WTC11 (cell line): ENCODE data around the gene RPL41. TPM values are rescaled to one million over a fixed set of nuclear protein-coding genes. Genes with fewer than 3 reads are reported as not detected.

Experiments used
- ATAC-seq: fragments of 200-7000 bp; cut with Tn5 transposase; 2 replicates; pipeline ENCODE4 v1.10.0; 2021; ENCODE audit warnings: mild to moderate bottlenecking, moderate library complexity
- CTCF ChIA-PET: fragments of 300-600 bp; sonication (Branson Sonifier 250); formaldehyde crosslinking; loops from one replicate; lab custom pipeline; 2021; ENCODE audit warnings: antibody characterized with exemption; lab: Charles Lee
- POLR2A ChIA-PET: fragments of 350-600 bp; sonication (Branson Sonifier 250); formaldehyde crosslinking; loops from one replicate; lab custom pipeline; 2021; ENCODE audit warnings: antibody characterized with exemption; lab: Charles Lee
- DNase-seq: peaks from one replicate; pipeline ENCODE4 v3.0.0; 2021; ENCODE audit warnings: low spot score
- H3K27ac Mint-ChIP-seq: 2 replicates; pipeline ENCODE4 v1.8.0; 2021; ENCODE audit warnings: mixed read lengths
- H3K27me3 Mint-ChIP-seq: 2 replicates; pipeline ENCODE4 v1.8.0; 2021; ENCODE audit warnings: low read depth, mild to moderate bottlenecking, moderate library complexity, mixed read lengths
- H3K36me3 Mint-ChIP-seq: 2 replicates; pipeline ENCODE4 v1.8.0; 2021; ENCODE audit warnings: mixed read lengths
- H3K4me1 Mint-ChIP-seq: 2 replicates; pipeline ENCODE4 v1.8.0; 2022; ENCODE audit warnings: mixed read lengths
- H3K4me3 Mint-ChIP-seq: 2 replicates; pipeline ENCODE4 v1.8.0; 2021; ENCODE audit warnings: mild to moderate bottlenecking, moderate library complexity, mixed read lengths
- H3K9me3 Mint-ChIP-seq: 2 replicates; pipeline ENCODE4 v1.8.0; 2021; ENCODE audit warnings: mixed read lengths
- CREM ChIP-seq: sonication (generic); formaldehyde crosslinking; IDR thresholded peaks from 2 replicates; pipeline ENCODE4 v1.8.1; 2022; ENCODE audit warnings: mild to moderate bottlenecking, missing genetic modification reagents, moderate library complexity
- EMX1 ChIP-seq: fragments of 250-450 bp; sonication (Bioruptor Pico); IDR thresholded peaks from 2 replicates; pipeline ENCODE4 v1.8.0; 2021; ENCODE audit warnings: mild to moderate bottlenecking
- FOXP1 ChIP-seq: sonication (generic); formaldehyde crosslinking; IDR thresholded peaks from 2 replicates; pipeline ENCODE4 v1.8.0; 2022; ENCODE audit warnings: missing genetic modification reagents, mild to moderate bottlenecking, moderate library complexity, borderline replicate concordance
- GRHL2 ChIP-seq: fragments of 250-450 bp; sonication (Bioruptor Pico); IDR thresholded peaks from 2 replicates; pipeline ENCODE4 v1.8.0; 2022; ENCODE audit warnings: mild to moderate bottlenecking, moderate library complexity; ENCODE audit not compliant: insufficient replicate concordance, severe bottlenecking
- GTF2I ChIP-seq: fragments of 250-450 bp; sonication (Bioruptor Pico); conservative IDR thresholded peaks from 2 replicates; pipeline ENCODE4 v1.4.0; 2021; ENCODE audit warnings: mild to moderate bottlenecking
- MXD4 ChIP-seq: fragments of 250-450 bp; sonication (Bioruptor Pico); IDR thresholded peaks from 2 replicates; pipeline ENCODE4 v1.8.0; 2021; ENCODE audit warnings: mild to moderate bottlenecking, moderate library complexity, borderline replicate concordance
- NR1H2 ChIP-seq: sonication (generic); formaldehyde crosslinking; IDR thresholded peaks from 2 replicates; pipeline ENCODE4 v1.9.0; 2021; ENCODE audit warnings: mild to moderate bottlenecking, moderate library complexity, missing genetic modification reagents
- OVOL2 ChIP-seq: fragments of 250-450 bp; sonication (Bioruptor Pico); IDR thresholded peaks from 2 replicates; pipeline ENCODE4 v1.9.0; 2021; ENCODE audit warnings: mild to moderate bottlenecking, borderline replicate concordance
- SMAD3 ChIP-seq: sonication (generic); formaldehyde crosslinking; IDR thresholded peaks from 2 replicates; pipeline ENCODE4 v1.8.0; 2022; ENCODE audit warnings: missing genetic modification reagents, mild to moderate bottlenecking, borderline replicate concordance
- SMAD4 ChIP-seq: sonication (generic); formaldehyde crosslinking; IDR thresholded peaks from 2 replicates; pipeline ENCODE4 v1.8.0; 2022; ENCODE audit warnings: mild to moderate bottlenecking, missing genetic modification reagents
- ZNF232 ChIP-seq: sonication (generic); formaldehyde crosslinking; IDR thresholded peaks from 2 replicates; pipeline ENCODE4 v1.8.0; 2022; ENCODE audit warnings: mild to moderate bottlenecking, missing genetic modification reagents
- ZNF396 ChIP-seq: fragments of 250-450 bp; sonication (Bioruptor Pico); IDR thresholded peaks from 2 replicates; pipeline ENCODE4 v1.8.0; 2021; ENCODE audit warnings: mild to moderate bottlenecking, moderate library complexity, borderline replicate concordance
- total RNA-seq: library from RNA; stranded (reverse); gene quantifications from 3 replicates; pipeline ENCODE4 v1.2.3, GENCODE V29; 2021
- TF ChIP-seq, protein P1 (sequence below): sonication (generic); formaldehyde crosslinking; IDR thresholded peaks from 2 replicates; pipeline ENCODE4 v1.8.0; 2022; ENCODE audit warnings: missing genetic modification reagents
- TF ChIP-seq, protein P2 (sequence below): fragments of 200-600 bp; IDR thresholded peaks from 2 replicates; pipeline ENCODE4 v1.8.0; 2022; ENCODE audit warnings: antibody characterized with exemption
- TF ChIP-seq, protein P3 (sequence below): sonication (generic); formaldehyde crosslinking; IDR thresholded peaks from 2 replicates; pipeline ENCODE4 v1.8.1; 2022; ENCODE audit warnings: missing genetic modification reagents, borderline replicate concordance
- TF ChIP-seq, protein P4 (sequence below): fragments of 250-450 bp; sonication (Bioruptor Pico); conservative IDR thresholded peaks from 2 replicates; pipeline ENCODE4 v1.9.0; 2021; ENCODE audit warnings: mild to moderate bottlenecking
- TF ChIP-seq, protein P5 (sequence below): sonication (generic); formaldehyde crosslinking; IDR thresholded peaks from 2 replicates; pipeline ENCODE4 v1.8.1; 2023; ENCODE audit warnings: mild to moderate bottlenecking, missing genetic modification reagents, moderate library complexity

The RPL41 gene
- total RNA-seq, 1 experiment from 2014 or later = 4,004 TPM

DNA sequence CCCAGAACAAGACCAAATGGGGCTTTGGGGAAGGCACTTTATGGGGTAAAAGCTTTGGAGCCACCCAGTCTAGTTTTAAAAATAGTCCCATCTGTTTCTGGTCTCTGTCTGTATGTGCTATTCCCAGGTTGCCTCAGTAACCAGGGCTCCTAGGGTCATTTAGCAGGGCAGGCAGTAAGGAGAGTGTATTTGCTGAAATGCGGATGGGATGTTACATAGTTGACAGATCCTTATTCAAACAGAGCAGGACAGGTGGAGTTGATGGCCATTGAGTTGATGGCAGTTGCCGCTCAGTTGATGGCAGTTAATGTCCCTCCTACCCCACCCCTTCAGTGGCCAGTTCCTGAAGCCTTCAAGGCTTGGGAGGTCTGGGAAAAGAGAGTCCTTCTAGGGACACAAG is 6.2 kb downstream of the RPL41 start:
- H3K27me3 Mint-ChIP-seq = no peaks in the 10 kb centered on the region
- CTCF ChIA-PET = no interaction called here
- H3K9me3 Mint-ChIP-seq = no peaks in the 10 kb centered on the region
- no peak overlapping the region for H3K4me3 Mint-ChIP-seq
- POLR2A ChIA-PET = no interaction called here
- no peak for ATAC-seq
- no peak overlapping the region for H3K27ac Mint-ChIP-seq
- DNase-seq = no peak
- no peak for TF ChIP-seq SMAD4 (CRISPR knock-in tag)
- TF ChIP-seq SMAD3 (CRISPR knock-in tag) = no peak
- no peak for TF ChIP-seq NR1H2 (CRISPR knock-in tag)
- TF ChIP-seq MXD4 = no peak
- TF ChIP-seq, protein P1, sequence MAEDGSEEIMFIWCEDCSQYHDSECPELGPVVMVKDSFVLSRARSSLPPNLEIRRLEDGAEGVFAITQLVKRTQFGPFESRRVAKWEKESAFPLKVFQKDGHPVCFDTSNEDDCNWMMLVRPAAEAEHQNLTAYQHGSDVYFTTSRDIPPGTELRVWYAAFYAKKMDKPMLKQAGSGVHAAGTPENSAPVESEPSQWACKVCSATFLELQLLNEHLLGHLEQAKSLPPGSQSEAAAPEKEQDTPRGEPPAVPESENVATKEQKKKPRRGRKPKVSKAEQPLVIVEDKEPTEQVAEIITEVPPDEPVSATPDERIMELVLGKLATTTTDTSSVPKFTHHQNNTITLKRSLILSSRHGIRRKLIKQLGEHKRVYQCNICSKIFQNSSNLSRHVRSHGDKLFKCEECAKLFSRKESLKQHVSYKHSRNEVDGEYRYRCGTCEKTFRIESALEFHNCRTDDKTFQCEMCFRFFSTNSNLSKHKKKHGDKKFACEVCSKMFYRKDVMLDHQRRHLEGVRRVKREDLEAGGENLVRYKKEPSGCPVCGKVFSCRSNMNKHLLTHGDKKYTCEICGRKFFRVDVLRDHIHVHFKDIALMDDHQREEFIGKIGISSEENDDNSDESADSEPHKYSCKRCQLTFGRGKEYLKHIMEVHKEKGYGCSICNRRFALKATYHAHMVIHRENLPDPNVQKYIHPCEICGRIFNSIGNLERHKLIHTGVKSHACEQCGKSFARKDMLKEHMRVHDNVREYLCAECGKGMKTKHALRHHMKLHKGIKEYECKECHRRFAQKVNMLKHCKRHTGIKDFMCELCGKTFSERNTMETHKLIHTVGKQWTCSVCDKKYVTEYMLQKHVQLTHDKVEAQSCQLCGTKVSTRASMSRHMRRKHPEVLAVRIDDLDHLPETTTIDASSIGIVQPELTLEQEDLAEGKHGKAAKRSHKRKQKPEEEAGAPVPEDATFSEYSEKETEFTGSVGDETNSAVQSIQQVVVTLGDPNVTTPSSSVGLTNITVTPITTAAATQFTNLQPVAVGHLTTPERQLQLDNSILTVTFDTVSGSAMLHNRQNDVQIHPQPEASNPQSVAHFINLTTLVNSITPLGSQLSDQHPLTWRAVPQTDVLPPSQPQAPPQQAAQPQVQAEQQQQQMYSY (CRISPR knock-in tag) = no peak
- no peak for TF ChIP-seq ZNF232 (CRISPR knock-in tag)
- TF ChIP-seq GRHL2 (CRISPR knock-in tag) = no peak
- H3K36me3 Mint-ChIP-seq = peaks cover 18% of the 10 kb centered on the region
- peaks cover 35% of the 10 kb centered on the region for H3K4me1 Mint-ChIP-seq

DNA sequence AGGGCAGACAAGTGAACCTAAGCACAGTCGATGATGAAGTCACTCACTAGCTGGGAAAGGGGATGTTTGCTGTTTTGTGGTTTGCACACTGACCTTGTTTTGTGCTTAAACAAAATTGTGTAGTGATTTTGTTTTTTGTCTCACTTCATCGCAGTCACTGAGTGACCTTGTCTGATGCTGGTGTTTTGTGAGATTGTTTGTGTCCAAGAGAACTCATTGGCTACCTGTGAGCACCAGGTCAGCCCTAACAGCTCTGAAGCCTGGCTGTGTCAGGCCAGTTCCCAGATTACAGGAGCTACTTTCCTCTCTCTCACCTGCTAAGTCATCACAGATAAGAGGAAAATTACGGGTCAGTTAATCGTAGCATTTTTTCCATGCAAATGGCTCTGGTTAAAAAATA is 7.7 kb downstream of the RPL41 start:
- Mint-ChIP-seq H3K36me3 (peaks cover 15% of the 10 kb centered on the region), H3K27me3 (no peaks in the 10 kb centered on the region; the same call in 1 of the 2 replicates), H3K4me1 (peaks cover 25% of the 10 kb centered on the region), H3K27ac (peak overlapping the region; percentile 4), H3K4me3 (no peak overlapping the region), H3K9me3 (no peaks in the 10 kb centered on the region)
- ChIA-PET POLR2A (no interaction called here), CTCF (interaction anchor here (1.1 to 1.4 kb wide), 4 partner anchors 27 to 142 kb away, joined by 3 to 7 read pairs (median 4); partner anchors contain the start of genes COQ10A, MYL6B and SMARCC2)
- ATAC-seq (no peak), DNase-seq (no peak)
- TF ChIP-seq, protein P2, sequence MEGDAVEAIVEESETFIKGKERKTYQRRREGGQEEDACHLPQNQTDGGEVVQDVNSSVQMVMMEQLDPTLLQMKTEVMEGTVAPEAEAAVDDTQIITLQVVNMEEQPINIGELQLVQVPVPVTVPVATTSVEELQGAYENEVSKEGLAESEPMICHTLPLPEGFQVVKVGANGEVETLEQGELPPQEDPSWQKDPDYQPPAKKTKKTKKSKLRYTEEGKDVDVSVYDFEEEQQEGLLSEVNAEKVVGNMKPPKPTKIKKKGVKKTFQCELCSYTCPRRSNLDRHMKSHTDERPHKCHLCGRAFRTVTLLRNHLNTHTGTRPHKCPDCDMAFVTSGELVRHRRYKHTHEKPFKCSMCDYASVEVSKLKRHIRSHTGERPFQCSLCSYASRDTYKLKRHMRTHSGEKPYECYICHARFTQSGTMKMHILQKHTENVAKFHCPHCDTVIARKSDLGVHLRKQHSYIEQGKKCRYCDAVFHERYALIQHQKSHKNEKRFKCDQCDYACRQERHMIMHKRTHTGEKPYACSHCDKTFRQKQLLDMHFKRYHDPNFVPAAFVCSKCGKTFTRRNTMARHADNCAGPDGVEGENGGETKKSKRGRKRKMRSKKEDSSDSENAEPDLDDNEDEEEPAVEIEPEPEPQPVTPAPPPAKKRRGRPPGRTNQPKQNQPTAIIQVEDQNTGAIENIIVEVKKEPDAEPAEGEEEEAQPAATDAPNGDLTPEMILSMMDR = no peak
- TF ChIP-seq FOXP1 (CRISPR knock-in tag) = no peak

DNA sequence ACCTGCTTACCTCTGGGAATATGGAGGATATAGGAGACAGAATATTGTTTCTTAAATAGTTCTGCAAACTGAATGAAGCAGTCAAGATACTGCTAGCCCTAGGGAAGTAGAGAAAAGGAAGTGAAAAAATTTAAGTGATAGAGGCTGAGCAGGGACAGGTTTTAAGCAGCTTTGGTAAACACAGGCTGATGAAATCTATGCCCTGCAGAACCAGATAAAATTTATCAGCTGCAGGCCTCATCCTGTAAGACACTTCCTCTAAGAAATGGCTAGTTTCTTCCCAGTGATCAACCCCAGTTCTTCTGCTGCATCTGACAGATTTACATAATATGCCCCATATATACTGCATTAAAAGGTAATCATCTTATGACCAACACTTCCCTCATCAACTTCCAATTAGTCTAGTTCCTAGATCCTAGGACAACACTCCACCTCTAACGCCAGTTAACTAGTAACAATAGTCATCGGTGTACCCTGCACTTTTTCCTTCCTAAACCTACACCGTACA is 10.4 kb downstream of the RPL41 start:
- no peak for ATAC-seq
- Mint-ChIP-seq H3K4me3 (peak overlapping the region; percentile 98), H3K36me3 (peaks cover 22% of the 10 kb centered on the region), H3K4me1 (peaks cover 30% of the 10 kb centered on the region), H3K27me3 (no peaks in the 10 kb centered on the region; the same call in 1 of the 2 replicates)
- TF ChIP-seq OVOL2 (CRISPR knock-in tag) = no peak
- 0 out of 2 replicates have a peak, but pooled peaks have one; percentile 7 for TF ChIP-seq EMX1 (CRISPR knock-in tag)
- TF ChIP-seq, all 79 proteins: peak for 1
- H3K9me3 Mint-ChIP-seq = no peaks in the 10 kb centered on the region
- CTCF ChIA-PET = interaction anchor here (0.5 to 4.2 kb wide), 19 partner anchors 9 to 557 kb away, joined by 3 to 22 read pairs (median 3); partner anchors contain the start of genes COQ10A, MYL6, MYL6B and ORMDL2
- POLR2A ChIA-PET = interaction anchor here (0.6 to 5.3 kb wide), 8 partner anchors 9 to 532 kb away, joined by 3 to 104 read pairs (median 4); partner anchors contain the start of genes MYL6, PA2G4, SMARCC2 and ZC3H10
- H3K27ac Mint-ChIP-seq = peak overlapping the region; percentile 99
- no peak for DNase-seq

DNA sequence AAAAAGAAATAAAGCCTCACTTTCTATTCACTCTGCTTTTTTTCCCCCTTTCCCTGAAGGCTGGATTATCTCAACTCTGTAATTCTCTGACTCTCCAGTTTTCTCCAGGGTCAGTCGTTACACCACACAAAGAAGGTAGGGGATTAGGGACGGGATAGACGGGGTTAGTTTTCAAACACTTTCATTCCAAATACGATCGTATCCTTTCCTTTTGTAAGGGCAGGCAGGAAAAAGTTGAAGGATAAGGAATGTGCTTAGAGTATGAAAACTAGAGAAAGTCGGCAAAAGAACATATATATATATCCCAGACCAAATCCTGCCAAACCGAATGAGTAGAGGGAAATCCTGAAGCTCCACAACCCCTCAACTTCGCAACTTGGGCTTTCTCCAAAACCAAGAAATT is 11.1 kb downstream of the RPL41 start:
- H3K27ac Mint-ChIP-seq = peak overlapping the region; percentile 99
- CTCF ChIA-PET = interaction anchor here (0.6 to 4.2 kb wide), 27 partner anchors 8 to 1044 kb away, joined by 3 to 61 read pairs (median 5); partner anchors contain the start of genes ANKRD52, COQ10A, MYL6 and MYL6B
- DNase-seq (no peak), ATAC-seq (no peak)
- H3K4me3 Mint-ChIP-seq = peak overlapping the region; percentile 98
- H3K9me3 Mint-ChIP-seq = no peaks in the 10 kb centered on the region
- H3K27me3 Mint-ChIP-seq = no peaks in the 10 kb centered on the region; the same call in 1 of the 2 replicates
- POLR2A ChIA-PET = interaction anchor here (0.6 to 5.3 kb wide), 16 partner anchors 9 to 509 kb away, joined by 3 to 104 read pairs (median 6); partner anchors contain the start of genes CNPY2, MYL6, PA2G4 and RNF41
- H3K4me1 Mint-ChIP-seq = peaks cover 30% of the 10 kb centered on the region
- H3K36me3 Mint-ChIP-seq = peaks cover 27% of the 10 kb centered on the region
- TF ChIP-seq, protein P3, sequence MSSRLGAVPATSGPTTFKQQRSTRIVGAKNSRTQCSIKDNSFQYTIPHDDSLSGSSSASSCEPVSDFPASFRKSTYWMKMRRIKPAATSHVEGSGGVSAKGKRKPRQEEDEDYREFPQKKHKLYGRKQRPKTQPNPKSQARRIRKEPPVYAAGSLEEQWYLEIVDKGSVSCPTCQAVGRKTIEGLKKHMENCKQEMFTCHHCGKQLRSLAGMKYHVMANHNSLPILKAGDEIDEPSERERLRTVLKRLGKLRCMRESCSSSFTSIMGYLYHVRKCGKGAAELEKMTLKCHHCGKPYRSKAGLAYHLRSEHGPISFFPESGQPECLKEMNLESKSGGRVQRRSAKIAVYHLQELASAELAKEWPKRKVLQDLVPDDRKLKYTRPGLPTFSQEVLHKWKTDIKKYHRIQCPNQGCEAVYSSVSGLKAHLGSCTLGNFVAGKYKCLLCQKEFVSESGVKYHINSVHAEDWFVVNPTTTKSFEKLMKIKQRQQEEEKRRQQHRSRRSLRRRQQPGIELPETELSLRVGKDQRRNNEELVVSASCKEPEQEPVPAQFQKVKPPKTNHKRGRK (CRISPR knock-in tag) = no peak
- TF ChIP-seq, protein P4, sequence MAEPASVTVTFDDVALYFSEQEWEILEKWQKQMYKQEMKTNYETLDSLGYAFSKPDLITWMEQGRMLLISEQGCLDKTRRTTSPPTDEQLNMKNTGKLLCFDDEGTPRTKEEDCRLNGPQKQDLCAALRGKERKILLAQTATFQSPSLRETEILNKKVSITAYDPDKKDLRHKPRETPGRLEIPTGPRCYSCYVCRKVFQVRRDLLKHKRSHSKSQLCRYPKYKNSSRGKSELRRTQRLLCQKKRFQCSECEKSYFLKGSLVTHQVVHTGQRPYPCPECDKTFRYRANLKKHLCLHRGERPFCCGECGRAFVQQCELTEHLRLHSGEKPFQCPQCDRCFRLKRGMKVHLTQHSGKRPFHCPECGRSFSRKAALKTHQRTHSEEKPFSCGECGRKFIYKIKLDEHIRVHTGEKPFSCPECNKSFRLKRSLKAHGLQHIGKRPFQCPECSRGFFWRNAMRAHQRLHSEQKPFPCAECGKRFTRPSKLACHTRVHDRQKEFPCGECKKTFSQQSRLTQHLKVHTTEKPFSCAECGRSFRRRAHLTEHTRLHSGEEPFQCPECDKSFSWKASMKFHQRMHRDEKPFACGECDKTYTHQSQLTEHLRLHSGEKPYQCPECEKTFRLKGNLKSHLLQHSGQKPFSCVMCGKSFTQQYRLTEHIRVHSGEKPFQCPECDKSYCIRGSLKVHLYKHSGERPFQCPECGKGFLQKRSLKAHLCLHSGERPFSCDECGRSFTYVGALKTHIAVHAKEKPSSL (CRISPR knock-in tag) = no peak
- TF ChIP-seq CREM (CRISPR knock-in tag) (no peak), GTF2I (CRISPR knock-in tag) (no peak), ZNF396 (no peak), SMAD3 (CRISPR knock-in tag) (no peak), ZNF232 (CRISPR knock-in tag) (no peak), EMX1 (CRISPR knock-in tag) (no peak)
- TF ChIP-seq, protein P5, sequence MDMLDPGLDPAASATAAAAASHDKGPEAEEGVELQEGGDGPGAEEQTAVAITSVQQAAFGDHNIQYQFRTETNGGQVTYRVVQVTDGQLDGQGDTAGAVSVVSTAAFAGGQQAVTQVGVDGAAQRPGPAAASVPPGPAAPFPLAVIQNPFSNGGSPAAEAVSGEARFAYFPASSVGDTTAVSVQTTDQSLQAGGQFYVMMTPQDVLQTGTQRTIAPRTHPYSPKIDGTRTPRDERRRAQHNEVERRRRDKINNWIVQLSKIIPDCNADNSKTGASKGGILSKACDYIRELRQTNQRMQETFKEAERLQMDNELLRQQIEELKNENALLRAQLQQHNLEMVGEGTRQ = no peak
